KOPT-K1 (cell line): ENCODE measurements around the gene GRM1.

Experiments used
- H3K27ac ChIP-seq: fragments of 200-600 bp; sonication (generic); 2 replicates; pipeline ENCODE4 v1.5.1; 2016; ENCODE audit warnings: antibody characterized with exemption, mild to moderate bottlenecking, low read depth, low read length; ENCODE audit not compliant: poor library complexity, severe bottlenecking
- H3K36me3 ChIP-seq: fragments of 200-600 bp; sonication (generic); 2 replicates; pipeline ENCODE4 v1.5.1; 2017; ENCODE audit warnings: antibody characterized with exemption, mild to moderate bottlenecking, low read length, moderate library complexity; ENCODE audit not compliant: insufficient read depth
- H3K9me3 ChIP-seq: fragments of 200-600 bp; sonication (generic); 2 replicates; pipeline ENCODE4 v1.5.1; 2017; ENCODE audit warnings: antibody characterized with exemption, low read length, mild to moderate bottlenecking; ENCODE audit not compliant: insufficient read depth, poor library complexity, severe bottlenecking

GRM1 gene

GRCh38 chr6:146127447-146128215 is 98.8 kb downstream of the GRM1 start:
- no peaks in the 10 kb centered on the region for H3K36me3 ChIP-seq

GRCh38 chr6:146133866-146134265 is 105.0 kb downstream of the GRM1 start:
- Histone ChIP-seq H3K9me3 (no peaks in the 10 kb centered on the region), H3K27ac (no peak overlapping the region), H3K36me3 (no peaks in the 10 kb centered on the region)

More at GRCh38 chr6:146127447-146128215, 98.8 kb downstream of the GRM1 start:
- H3K9me3 ChIP-seq: no peaks in the 10 kb centered on the region
- no peak overlapping the region for H3K27ac ChIP-seq

GRCh38 chr6:146135167-146135566 is 106.3 kb downstream of the GRM1 start:
- Histone ChIP-seq H3K9me3 (no peaks in the 10 kb centered on the region), H3K27ac (no peak overlapping the region), H3K36me3 (no peaks in the 10 kb centered on the region)

GRCh38 chr6:146146836-146147235 is 118.0 kb downstream of the GRM1 start:
- no peaks in the 10 kb centered on the region for H3K36me3 ChIP-seq

GRCh38 chr6:146149770-146150169 is 120.9 kb downstream of the GRM1 start:
- Histone ChIP-seq H3K9me3 (no peaks in the 10 kb centered on the region), H3K36me3 (no peaks in the 10 kb centered on the region), H3K27ac (no peak overlapping the region)

More at GRCh38 chr6:146146836-146147235, 118.0 kb downstream of the GRM1 start:
- H3K9me3 ChIP-seq: no peaks in the 10 kb centered on the region
- no peak overlapping the region for H3K27ac ChIP-seq

- Histone ChIP-seq H3K36me3 (no peaks in the 10 kb centered on the region), H3K27ac (no peak overlapping the region), H3K9me3 (no peaks in the 10 kb centered on the region)
Observed at GRCh38 chr6:146153040-146153758, 124.3 kb downstream of the GRM1 start.

- Histone ChIP-seq H3K36me3 (no peaks in the 10 kb centered on the region), H3K27ac (no peak overlapping the region), H3K9me3 (no peaks in the 10 kb centered on the region)
Observed at GRCh38 chr6:146154197-146154596, 125.3 kb downstream of the GRM1 start.

- H3K27ac ChIP-seq: no peak overlapping the region
- no peaks in the 10 kb centered on the region for H3K9me3 ChIP-seq
- no peaks in the 10 kb centered on the region for H3K36me3 ChIP-seq
Observed at GRCh38 chr6:146161664-146162063, 132.8 kb downstream of the GRM1 start.

GRCh38 chr6:146169872-146170271 is 141.0 kb downstream of the GRM1 start:
- Histone ChIP-seq H3K9me3 (no peaks in the 10 kb centered on the region), H3K36me3 (no peaks in the 10 kb centered on the region), H3K27ac (no peak overlapping the region)

GRCh38 chr6:146177785-146178184 is 148.9 kb downstream of the GRM1 start:
- no peak overlapping the region for H3K27ac ChIP-seq
- no peaks in the 10 kb centered on the region for H3K36me3 ChIP-seq
- no peaks in the 10 kb centered on the region for H3K9me3 ChIP-seq

GRCh38 chr6:146183831-146184230 is 155.0 kb downstream of the GRM1 start:
- no peaks in the 10 kb centered on the region for H3K36me3 ChIP-seq
- no peaks in the 10 kb centered on the region for H3K9me3 ChIP-seq
- no peak overlapping the region for H3K27ac ChIP-seq

- Histone ChIP-seq H3K36me3 (no peaks in the 10 kb centered on the region), H3K9me3 (no peaks in the 10 kb centered on the region), H3K27ac (no peak overlapping the region)
Observed at GRCh38 chr6:146184701-146185100, 155.8 kb downstream of the GRM1 start.

GRCh38 chr6:146189131-146189530 is 160.3 kb downstream of the GRM1 start:
- Histone ChIP-seq H3K27ac (no peak overlapping the region), H3K9me3 (no peaks in the 10 kb centered on the region), H3K36me3 (no peaks in the 10 kb centered on the region)

- H3K36me3 ChIP-seq: no peaks in the 10 kb centered on the region
- H3K9me3 ChIP-seq: no peaks in the 10 kb centered on the region
Observed at GRCh38 chr6:146190581-146190980, 161.7 kb downstream of the GRM1 start.

GRCh38 chr6:146191166-146191565 is 162.3 kb downstream of the GRM1 start:
- Histone ChIP-seq H3K36me3 (no peaks in the 10 kb centered on the region), H3K27ac (no peak overlapping the region), H3K9me3 (no peaks in the 10 kb centered on the region)

More at GRCh38 chr6:146190581-146190980, 161.7 kb downstream of the GRM1 start:
- H3K27ac ChIP-seq: no peak overlapping the region

GRCh38 chr6:146191612-146192011 is 162.8 kb downstream of the GRM1 start:
- no peaks in the 10 kb centered on the region for H3K9me3 ChIP-seq
- no peaks in the 10 kb centered on the region for H3K36me3 ChIP-seq
- H3K27ac ChIP-seq: no peak overlapping the region
